Kidney (tissue), 14 donors: ENCODE measurements around the gene MPO. TPM values are rescaled to one million over a fixed set of nuclear protein-coding genes. Genes with fewer than 3 reads are reported as not detected.

ENCODE experiments used
- DNase-seq, 5 donors: peaks; one replicate each; pipeline ENCODE4 v3.0.0-alpha.2; 2013 to 2020
- FAIRE-seq: peaks from 2 replicates; lab custom pipeline; 2012; peaks lifted over from hg19 to GRCh38; lab: Jason Lieb, UNC
- H3K27ac ChIP-seq, 2 donors: one replicate each; pipeline ENCODE4 v1.7.0; 2013; ENCODE audit warnings: low read depth in 2 of 2, low read length in 2 of 2, inconsistent platforms in 1 of 2
- H3K27me3 ChIP-seq: one replicate; pipeline ENCODE4 v1.7.1; 2013; ENCODE audit warnings: low read length, inconsistent platforms; ENCODE audit not compliant: control insufficient read depth, insufficient read depth
- H3K36me3 ChIP-seq, 3 donors: one replicate each; pipeline versions ENCODE4 v1.7.0 to v1.7.1; 2013; ENCODE audit warnings: low read length in 3 of 3, control low read depth in 1 of 3, inconsistent platforms in 1 of 3; ENCODE audit not compliant: insufficient read depth in 3 of 3, control insufficient read depth in 2 of 3
- H3K4me1 ChIP-seq, 3 donors: one replicate each; pipeline versions ENCODE4 v1.7.0 to v1.7.1; 2013; ENCODE audit warnings: low read length in 3 of 3, inconsistent platforms in 1 of 3, low read depth in 1 of 3; ENCODE audit not compliant: control insufficient read depth in 2 of 3, insufficient read depth in 2 of 3
- H3K4me3 ChIP-seq, 3 donors: one replicate each; pipeline versions ENCODE4 v1.7.0 to v1.8.1; 2013; ENCODE audit warnings: low read length in 3 of 3, control low read depth in 1 of 3, inconsistent platforms in 1 of 3
- H3K9ac ChIP-seq, 3 donors: one replicate each; pipeline versions ENCODE4 v1.7.0 to v1.7.1; 2013; ENCODE audit warnings: low read length in 3 of 3, control low read depth in 1 of 3, inconsistent platforms in 1 of 3
- H3K9me3 ChIP-seq, 3 donors: one replicate each; pipeline versions ENCODE4 v1.7.0 to v1.7.1; 2013; ENCODE audit warnings: low read length in 3 of 3, control low read depth in 1 of 3, inconsistent platforms in 1 of 3; ENCODE audit not compliant: control insufficient read depth in 2 of 3, insufficient read depth in 1 of 3
- intact Hi-C: fragments of 100-400 bp; cut with DNase I; formaldehyde crosslinking; loops from one replicate; pipeline ENCODE4 v1.11.1; 2022
- polyA plus RNA-seq: library from polyadenylated mRNA; stranded (reverse); fragments of 350-450 nt; fragmentation: Illumina TruSeq; extraction: RNeasy Lipid Tissue Mini Kit (QIAGEN cat#74804); gene quantifications from one replicate; pipeline ENCODE4 v1.2.3, GENCODE V29; 2014; ENCODE audit warnings: low read depth, low replicate concordance; ENCODE audit not compliant: insufficient read depth
- total RNA-seq: library from RNA; stranded (reverse); fragmentation: NEBNext Ultra II Directional; extraction: Animal tissue kit (Norgen Biotek cat#: 25700); gene quantifications from one replicate; pipeline ENCODE4 v1.2.1, GENCODE V29; 2021
- TF ChIP-seq, protein P1 (sequence below): IDR thresholded peaks from 3 replicates; pipeline ENCODE4 v1.5.1; 2012; ENCODE audit warnings: mild to moderate bottlenecking, moderate library complexity, borderline replicate concordance; ENCODE audit not compliant: insufficient read depth; ENCODE audit errors: extremely low read depth
- donor health status: control.
- donor health status: control.
- donor health status: control.
- donor health status: control.
- donor health status: control.
- donor health status: DM: yes; HTN: yes; CAD: no.
- donor health status: Normal renal cell carcinoma (clear cell type).

The MPO gene
- total and polyA plus RNA-seq, 2 donors from 2014 or later, result 0.47 TPM; not detected in 1

DNA sequence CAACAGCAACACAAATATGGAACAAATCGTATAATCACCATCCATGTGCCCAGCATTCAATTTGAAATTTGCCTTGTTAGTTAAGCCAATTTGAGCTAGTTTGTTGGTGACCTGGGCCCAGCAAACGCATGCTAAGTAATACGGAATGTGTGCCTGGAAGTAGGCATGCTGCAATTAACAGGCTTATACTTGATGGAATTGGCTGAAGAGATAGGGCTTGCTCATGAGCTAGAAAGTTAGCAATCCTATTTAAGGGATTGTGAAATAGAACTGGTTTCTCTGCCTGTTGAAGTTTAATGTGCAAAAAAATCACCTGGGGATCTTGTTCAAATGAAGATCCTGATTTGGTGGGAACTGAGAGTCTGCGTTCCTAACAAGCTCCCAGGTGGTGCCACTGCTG, 50.9 kb downstream of the MPO start:
- no peak overlapping the region for H3K4me3 ChIP-seq
- FAIRE-seq (no peak), DNase-seq (no peak)
- intact Hi-C loops, result no loop called here
- no peak overlapping the region for H3K27ac ChIP-seq
- H3K27me3 ChIP-seq, result no peaks in the 10 kb centered on the region
- peaks cover 0 to 2% (median 0%) of the 10 kb centered on the region in 3 donors for H3K4me1 ChIP-seq
- TF ChIP-seq, protein P1, sequence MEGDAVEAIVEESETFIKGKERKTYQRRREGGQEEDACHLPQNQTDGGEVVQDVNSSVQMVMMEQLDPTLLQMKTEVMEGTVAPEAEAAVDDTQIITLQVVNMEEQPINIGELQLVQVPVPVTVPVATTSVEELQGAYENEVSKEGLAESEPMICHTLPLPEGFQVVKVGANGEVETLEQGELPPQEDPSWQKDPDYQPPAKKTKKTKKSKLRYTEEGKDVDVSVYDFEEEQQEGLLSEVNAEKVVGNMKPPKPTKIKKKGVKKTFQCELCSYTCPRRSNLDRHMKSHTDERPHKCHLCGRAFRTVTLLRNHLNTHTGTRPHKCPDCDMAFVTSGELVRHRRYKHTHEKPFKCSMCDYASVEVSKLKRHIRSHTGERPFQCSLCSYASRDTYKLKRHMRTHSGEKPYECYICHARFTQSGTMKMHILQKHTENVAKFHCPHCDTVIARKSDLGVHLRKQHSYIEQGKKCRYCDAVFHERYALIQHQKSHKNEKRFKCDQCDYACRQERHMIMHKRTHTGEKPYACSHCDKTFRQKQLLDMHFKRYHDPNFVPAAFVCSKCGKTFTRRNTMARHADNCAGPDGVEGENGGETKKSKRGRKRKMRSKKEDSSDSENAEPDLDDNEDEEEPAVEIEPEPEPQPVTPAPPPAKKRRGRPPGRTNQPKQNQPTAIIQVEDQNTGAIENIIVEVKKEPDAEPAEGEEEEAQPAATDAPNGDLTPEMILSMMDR, result no peak
- no peak overlapping the region for H3K9ac ChIP-seq
- no peaks in the 10 kb centered on the region for H3K36me3 ChIP-seq
- no peaks in the 10 kb centered on the region for H3K9me3 ChIP-seq

DNA sequence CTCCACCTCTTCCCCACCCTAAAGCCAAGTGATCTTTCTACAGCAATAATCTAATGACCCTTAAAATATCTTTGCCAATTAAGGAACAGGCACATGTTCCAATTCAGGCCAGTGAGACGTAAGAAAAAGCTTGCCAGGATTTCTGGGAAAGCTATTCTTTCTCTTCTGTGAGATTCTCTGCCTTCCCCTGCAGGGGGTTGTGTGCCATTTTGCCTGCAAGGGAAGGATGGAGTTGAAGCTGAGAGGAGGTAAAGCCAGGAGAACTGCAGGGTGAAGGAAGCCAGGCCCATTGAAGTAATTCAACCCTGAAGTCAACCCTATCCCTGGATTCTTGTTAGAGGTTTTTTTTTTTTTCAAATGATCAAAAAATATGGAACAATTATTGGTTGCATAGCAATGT, 51.4 kb downstream of the MPO start:
- H3K4me3 ChIP-seq, result no peak overlapping the region
- intact Hi-C loops, result no loop called here

DNA sequence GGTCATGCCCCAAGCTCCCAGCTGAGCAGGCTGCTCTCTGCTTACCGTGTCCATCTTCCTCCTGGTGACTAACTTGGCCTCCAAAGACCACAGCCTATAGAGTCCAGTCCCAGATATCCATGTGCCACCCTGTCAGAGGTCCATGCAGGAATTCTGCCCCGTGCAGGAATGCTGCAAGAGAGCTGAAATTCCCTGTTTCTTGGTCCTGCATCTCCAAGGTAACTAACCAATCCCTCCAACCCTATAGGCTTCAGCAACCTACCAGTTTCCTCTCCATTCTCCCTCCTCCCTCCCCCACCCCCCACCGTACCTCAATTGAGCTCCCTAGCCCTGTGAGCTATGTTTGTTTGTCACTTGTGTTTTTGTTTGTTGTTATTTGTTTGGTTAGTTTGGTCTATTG, 52.1 kb downstream of the MPO start:
- FAIRE-seq (no peak), DNase-seq (no peak)
- H3K27me3 ChIP-seq, result no peaks in the 10 kb centered on the region
- H3K9ac ChIP-seq, result no peak overlapping the region
- H3K9me3 ChIP-seq, result no peaks in the 10 kb centered on the region
- intact Hi-C loops, result no loop called here
- H3K4me1 ChIP-seq, result peaks cover 0 to 2% (median 0%) of the 10 kb centered on the region in 3 donors
- no peak overlapping the region for H3K4me3 ChIP-seq
- no peak overlapping the region for H3K27ac ChIP-seq
- no peaks in the 10 kb centered on the region for H3K36me3 ChIP-seq
- TF ChIP-seq, protein P1, result no peak

More for the DNA sequence above, 51.4 kb downstream of the MPO start:
- Histone ChIP-seq H3K36me3 (no peaks in the 10 kb centered on the region), H3K9ac (no peak overlapping the region), H3K27me3 (no peaks in the 10 kb centered on the region), H3K27ac (no peak overlapping the region), H3K4me1 (peaks cover 0 to 2% (median 0%) of the 10 kb centered on the region in 3 donors), H3K9me3 (no peaks in the 10 kb centered on the region)
- DNase-seq (no peak), FAIRE-seq (no peak)
- TF ChIP-seq, protein P1, result no peak

DNA sequence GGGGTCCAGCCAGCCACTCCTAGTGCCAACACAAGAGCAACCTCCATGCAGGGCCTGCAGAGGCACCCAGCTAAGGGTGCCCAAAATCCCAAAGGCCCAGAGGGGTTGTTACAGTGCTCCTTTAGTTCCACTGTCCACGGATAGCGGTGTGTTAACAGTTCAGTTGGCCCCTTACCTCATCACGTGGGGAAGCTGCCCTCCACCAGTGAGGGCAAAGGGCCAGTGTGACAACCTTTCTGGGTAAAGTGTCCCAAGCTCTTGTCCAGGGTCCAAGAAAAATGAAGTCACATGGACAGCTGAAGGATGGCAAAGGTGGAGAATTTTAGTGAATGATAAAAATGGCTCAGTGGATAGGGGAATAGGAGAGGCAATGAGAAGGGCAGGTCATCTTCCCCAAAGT, 53.0 kb downstream of the MPO start:
- no peaks in the 10 kb centered on the region for H3K27me3 ChIP-seq
- TF ChIP-seq, protein P1, result no peak
- intact Hi-C loops, result no loop called here
- FAIRE-seq, result no peak
- no peaks in the 10 kb centered on the region for H3K9me3 ChIP-seq
- no peaks in the 10 kb centered on the region for H3K36me3 ChIP-seq
- peaks cover 0 to 2% (median 0%) of the 10 kb centered on the region in 3 donors for H3K4me1 ChIP-seq
- no peak overlapping the region for H3K9ac ChIP-seq
- no peak overlapping the region for H3K27ac ChIP-seq
- no peak for DNase-seq
- no peak overlapping the region for H3K4me3 ChIP-seq
